LNCaP clone FGC (cell line): ENCODE data around the gene RAD51B.
A peak's percentile ranks its signal among the peaks of the same experiment; 100 is the strongest.

Experiments used
- DNase-seq: peaks from one replicate; pipeline ENCODE4 v3.0.0-alpha.2; 2011; ENCODE audit warnings: low read depth
- H3K4me3 ChIP-seq: 2 replicates; pipeline ENCODE4 v1.5.1; 2011; ENCODE audit warnings: mild to moderate bottlenecking, low read depth, low read length, control low read depth
- CTCF ChIP-seq: IDR thresholded peaks from 2 replicates; pipeline ENCODE4 v1.5.1; 2012; ENCODE audit warnings: mild to moderate bottlenecking; ENCODE audit not compliant: control insufficient read depth, insufficient read depth; ENCODE audit errors: extremely low read depth

Gene RAD51B

GRCh38 chr14:68357777-68358176 is 538.2 kb downstream of the RAD51B start:
- TF ChIP-seq CTCF: no peak
- H3K4me3 ChIP-seq: no peak overlapping the region
- no peak for DNase-seq

GRCh38 chr14:68358500-68358899 is 538.9 kb downstream of the RAD51B start:
- TF ChIP-seq CTCF: no peak
- no peak overlapping the region for H3K4me3 ChIP-seq
- DNase-seq: no peak

GRCh38 chr14:68359022-68359836 is 539.6 kb downstream of the RAD51B start:
- H3K4me3 ChIP-seq: no peak overlapping the region
- DNase-seq: no peak
- no peak for TF ChIP-seq CTCF

GRCh38 chr14:68359837-68360552 is 540.4 kb downstream of the RAD51B start:
- TF ChIP-seq CTCF: no peak
- no peak overlapping the region for H3K4me3 ChIP-seq
- no peak for DNase-seq

GRCh38 chr14:68361231-68361630 is 541.7 kb downstream of the RAD51B start:
- no peak overlapping the region for H3K4me3 ChIP-seq
- no peak for DNase-seq
- TF ChIP-seq CTCF: no peak

- TF ChIP-seq CTCF: no peak
- no peak overlapping the region for H3K4me3 ChIP-seq
- no peak for DNase-seq
Measured at GRCh38 chr14:68362846-68363245, 543.3 kb downstream of the RAD51B start.

GRCh38 chr14:68363466-68363842 is 543.9 kb downstream of the RAD51B start:
- 0 out of 2 replicates have a peak, but pooled peaks have one; percentile 13 for TF ChIP-seq CTCF
- no peak for DNase-seq
- H3K4me3 ChIP-seq: no peak overlapping the region
